ENCODE measurements around the gene WDR86.

The WDR86 gene

GRCh38 chr7:151427705-151428377 is 18.0 kb upstream of the WDR86 start:
- no peak for DNase-seq (ENCODE audit: low read depth)

- DNase-seq (ENCODE audit: low read depth), result no peak
Observed at GRCh38 chr7:151426904-151427704, 17.3 kb upstream of the WDR86 start.

- no peak for DNase-seq (ENCODE audit: low read depth)
Observed at GRCh38 chr7:151426441-151426903, 16.6 kb upstream of the WDR86 start.

GRCh38 chr7:151425670-151426440 is 16.0 kb upstream of the WDR86 start:
- no peak for DNase-seq (ENCODE audit: low read depth)

- DNase-seq (ENCODE audit: low read depth), result no peak
Observed at GRCh38 chr7:151424799-151425198, 15.0 kb upstream of the WDR86 start.

GRCh38 chr7:151423936-151424335 is 14.1 kb upstream of the WDR86 start:
- DNase-seq (ENCODE audit: low read depth), result no peak

GRCh38 chr7:151423226-151423625 is 13.4 kb upstream of the WDR86 start:
- DNase-seq (ENCODE audit: low read depth), result no peak

- DNase-seq (ENCODE audit: low read depth), result no peak
Observed at GRCh38 chr7:151422212-151422611, 12.4 kb upstream of the WDR86 start.

- no peak for DNase-seq (ENCODE audit: low read depth)
Observed at GRCh38 chr7:151420144-151420543, 10.3 kb upstream of the WDR86 start.

GRCh38 chr7:151416941-151417315 is 7.1 kb upstream of the WDR86 start:
- DNase-seq (ENCODE audit: low read depth), result no peak

GRCh38 chr7:151416112-151416940 is 6.5 kb upstream of the WDR86 start:
- no peak for DNase-seq (ENCODE audit: low read depth)

GRCh38 chr7:151415375-151416105 is 5.7 kb upstream of the WDR86 start:
- peak; percentile 10 for DNase-seq (ENCODE audit: low read depth)

GRCh38 chr7:151413241-151413640 is 3.4 kb upstream of the WDR86 start:
- DNase-seq (ENCODE audit: low read depth), result no peak

GRCh38 chr7:151412318-151412717 is 2.5 kb upstream of the WDR86 start:
- DNase-seq (ENCODE audit: low read depth), result no peak

GRCh38 chr7:151411551-151411950 is 1.7 kb upstream of the WDR86 start:
- DNase-seq (ENCODE audit: low read depth), result no peak

GRCh38 chr7:151410405-151411390 is 860 bp upstream of the WDR86 start:
- DNase-seq (ENCODE audit: low read depth), result no peak

GRCh38 chr7:151408839-151409666 is 785 bp downstream of the WDR86 start:
- DNase-seq (ENCODE audit: low read depth), result no peak

GRCh38 chr7:151408498-151408838 is 1.4 kb downstream of the WDR86 start:
- DNase-seq (ENCODE audit: low read depth), result no peak

Data from HS-5 (cell line).